GM21360 (cell line): ENCODE measurements around the gene ZNF497.
"Not testable (repeated sequence)": the region's sequence is repeated elsewhere in the genome, so short reads cannot be mapped to it uniquely, and the experiment has no call there.

Experiments
- ATAC-seq: cut with Tn5 transposase; IDR thresholded peaks from one replicate; pipeline ENCODE4 v1.9.1; 2021; ENCODE audit warnings: mild to moderate bottlenecking, moderate library complexity; ENCODE audit not compliant: unreplicated experiment

The ZNF497 gene

DNA sequence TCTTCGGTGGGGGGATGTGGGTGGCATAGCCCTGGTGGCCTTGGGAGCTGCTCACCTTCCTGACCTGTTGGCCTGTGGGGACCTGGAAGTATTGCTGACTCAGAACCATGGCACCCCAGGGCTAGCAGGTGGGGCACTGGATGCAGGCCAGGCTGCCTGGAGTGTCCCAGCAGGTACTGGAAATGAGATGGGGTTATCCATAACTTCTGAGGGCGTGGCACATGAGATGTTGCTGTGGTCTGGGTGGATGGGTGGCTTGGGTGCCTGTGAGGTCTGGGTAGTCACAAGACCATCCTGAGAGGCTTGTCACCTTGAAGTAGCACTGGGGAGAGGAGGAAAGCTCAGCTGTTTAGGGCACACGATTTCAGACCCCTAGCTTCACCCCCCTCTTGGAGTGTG, 32.3 kb upstream of the ZNF497 start:
- ATAC-seq = no peak

- ATAC-seq = no peak
These were observed 31.1 kb upstream of the ZNF497 start for GRCh38 chr19:58393725-58394033.

DNA sequence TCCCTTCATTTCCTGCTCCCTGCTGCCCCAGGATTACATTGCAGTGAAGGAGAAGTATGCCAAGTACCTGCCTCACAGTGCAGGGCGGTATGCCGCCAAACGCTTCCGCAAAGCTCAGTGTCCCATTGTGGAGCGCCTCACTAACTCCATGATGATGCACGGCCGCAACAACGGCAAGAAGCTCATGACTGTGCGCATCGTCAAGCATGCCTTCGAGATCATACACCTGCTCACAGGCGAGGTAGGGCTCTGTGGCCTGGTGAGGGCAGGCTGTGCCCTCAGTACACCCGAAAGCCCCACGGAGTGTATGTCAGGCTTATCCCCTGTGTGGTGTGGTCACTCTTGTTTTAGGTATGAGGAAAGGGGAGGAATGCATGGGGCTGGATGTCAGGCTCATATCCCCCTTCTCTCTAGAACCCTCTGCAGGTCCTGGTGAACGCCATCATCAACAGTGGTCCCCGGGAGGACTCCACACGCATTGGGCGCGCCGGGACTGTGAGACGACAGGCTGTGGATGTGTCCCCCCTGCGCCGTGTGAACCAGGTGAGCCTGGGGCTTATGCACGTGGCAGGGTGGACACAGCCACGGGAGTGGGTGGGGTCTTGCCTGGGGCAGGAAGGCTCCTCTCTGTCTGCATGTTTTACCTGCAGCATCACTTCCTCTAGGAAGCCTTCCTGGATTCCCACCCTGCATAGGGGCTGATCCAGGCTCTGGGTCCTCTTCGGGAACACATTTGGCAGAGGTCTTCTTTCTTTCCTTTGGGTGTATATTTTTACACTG, 30.6 kb upstream of the ZNF497 start:
- no peak for ATAC-seq

GRCh38 chr19:58388175-58388526, 25.6 kb upstream of the ZNF497 start:
- ATAC-seq = no peak

DNA sequence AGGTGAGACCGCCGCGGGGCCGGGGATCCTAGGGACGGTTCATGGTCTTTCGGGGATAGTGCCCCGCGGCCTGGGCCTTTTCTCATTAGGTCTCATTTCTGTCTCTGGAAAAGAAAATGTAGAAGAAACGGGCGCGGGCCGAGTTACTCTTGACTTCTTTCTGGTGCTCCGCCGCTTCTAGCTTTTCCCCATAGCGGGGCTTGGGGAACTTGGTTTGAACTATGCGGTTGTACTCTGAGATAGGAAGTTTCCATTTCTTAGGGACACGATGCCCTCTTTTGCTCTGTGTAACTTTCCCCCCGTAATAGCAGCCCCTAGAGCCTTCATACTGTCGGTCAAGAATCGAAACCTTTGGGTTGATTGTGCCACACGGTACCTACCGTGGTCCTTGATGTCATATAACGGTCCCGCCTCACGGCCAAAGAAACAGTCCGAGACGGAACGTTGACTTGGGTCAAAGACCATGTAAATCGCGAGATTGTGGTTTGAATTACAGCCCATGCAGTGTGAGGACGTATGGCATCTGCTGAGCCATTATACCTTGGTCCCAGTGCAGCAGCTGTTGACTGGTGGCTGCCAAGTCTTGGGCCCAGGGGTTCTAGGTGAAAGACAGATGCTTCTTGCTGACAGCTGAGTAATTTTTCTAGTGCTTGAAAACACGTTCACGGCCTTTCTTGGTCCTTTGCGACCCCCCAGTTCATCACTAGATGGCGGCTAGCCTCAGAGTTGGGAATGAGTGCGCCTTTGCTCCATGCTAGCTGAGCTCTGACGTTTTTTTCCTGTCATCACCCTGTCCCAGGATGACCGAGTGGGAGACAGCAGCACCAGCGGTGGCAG, 25.0 kb upstream of the ZNF497 start:
- ATAC-seq = no peak

- peak; percentile 71 for ATAC-seq
These were observed 24.2 kb upstream of the ZNF497 start, which contains the start of gene RPS5 for GRCh38 chr19:58386576-58387337. Gene RPS5, plus strand, starts transcription at chr19:58387269. Its CDS starts 869 bp downstream, at chr19:58388138.

DNA sequence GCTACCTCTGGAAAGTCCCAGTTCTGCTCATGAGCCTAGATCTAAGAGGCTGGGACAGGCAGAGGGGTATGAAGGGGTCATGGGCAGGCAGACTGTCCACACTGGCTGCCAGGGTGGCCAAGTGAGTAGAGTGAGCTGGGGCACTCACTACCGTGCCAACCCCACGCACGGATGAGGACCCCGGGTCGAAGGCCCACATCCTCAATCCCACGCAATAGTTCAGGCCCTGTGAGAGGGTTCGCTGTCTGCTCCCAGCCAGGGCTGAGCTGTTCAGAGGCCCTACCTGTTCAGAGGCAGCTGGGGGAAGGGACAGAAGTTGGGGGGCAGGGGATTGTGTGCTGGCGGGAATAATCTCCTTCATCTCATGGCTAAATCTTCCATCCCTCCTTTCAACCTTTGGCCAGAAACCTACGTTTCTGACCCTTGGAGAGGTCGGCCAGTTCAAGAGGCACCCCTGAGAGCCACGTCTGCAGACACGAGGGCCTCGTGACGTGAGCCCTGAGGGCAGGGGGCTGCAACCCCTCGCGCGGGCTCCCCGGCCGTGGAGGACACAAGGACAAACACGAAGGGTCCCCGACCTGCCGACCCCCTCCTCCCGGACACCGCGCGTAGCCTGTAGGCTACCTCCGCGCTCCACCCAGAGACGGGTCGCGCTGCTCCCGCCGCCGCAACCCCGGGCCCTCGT, 23.5 kb upstream of the ZNF497 start:
- ATAC-seq = peak; percentile 2

- ATAC-seq = no peak
These were observed 22.9 kb upstream of the ZNF497 start for GRCh38 chr19:58385313-58385890.

GRCh38 chr19:58382997-58383603, 20.5 kb upstream of the ZNF497 start:
- no peak for ATAC-seq

DNA sequence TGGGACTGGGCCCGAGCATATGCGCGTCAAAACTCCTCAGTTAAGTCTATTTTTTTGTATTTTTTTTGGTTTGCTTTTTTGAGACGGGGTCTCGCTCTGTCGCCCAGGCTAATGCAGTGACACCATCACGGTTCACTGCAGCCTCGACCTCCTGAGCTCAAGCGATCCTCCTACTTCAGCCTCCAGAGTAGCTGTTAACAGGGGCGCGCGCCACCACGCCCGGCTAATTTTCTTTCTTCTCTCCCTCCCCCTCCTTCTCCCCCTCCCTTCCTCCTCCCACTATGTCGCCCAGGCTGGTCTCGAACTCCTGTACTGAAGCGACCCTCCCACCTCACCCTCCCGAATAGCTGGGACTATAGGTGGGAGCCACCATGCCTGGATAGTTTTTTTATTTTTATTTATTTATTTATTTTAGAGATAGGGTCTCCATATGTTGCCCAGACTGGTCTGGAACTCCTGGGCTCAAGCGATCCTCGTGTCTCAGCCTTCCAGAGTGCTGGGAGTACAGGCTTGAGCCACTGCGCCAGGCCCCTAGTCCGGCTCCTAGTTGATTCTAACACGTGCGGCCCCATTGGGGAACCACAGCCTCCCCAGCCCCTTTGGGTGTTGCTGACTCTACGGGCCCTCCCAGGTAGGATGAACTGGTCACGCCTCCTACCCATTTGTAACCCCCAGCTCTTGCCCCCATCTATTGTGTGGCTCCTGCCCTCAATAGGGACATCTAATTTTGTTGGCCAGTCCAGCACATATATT, 19.1 kb upstream of the ZNF497 start:
- ATAC-seq = no peak

GRCh38 chr19:58380662-58381459, 18.3 kb upstream of the ZNF497 start, which contains the start of gene ZNF837:
Gene ZNF837, minus strand, starts transcription at chr19:58381030. Its CDS starts 11,698 bp downstream, at chr19:58369332.
- peak; percentile 70 for ATAC-seq

DNA sequence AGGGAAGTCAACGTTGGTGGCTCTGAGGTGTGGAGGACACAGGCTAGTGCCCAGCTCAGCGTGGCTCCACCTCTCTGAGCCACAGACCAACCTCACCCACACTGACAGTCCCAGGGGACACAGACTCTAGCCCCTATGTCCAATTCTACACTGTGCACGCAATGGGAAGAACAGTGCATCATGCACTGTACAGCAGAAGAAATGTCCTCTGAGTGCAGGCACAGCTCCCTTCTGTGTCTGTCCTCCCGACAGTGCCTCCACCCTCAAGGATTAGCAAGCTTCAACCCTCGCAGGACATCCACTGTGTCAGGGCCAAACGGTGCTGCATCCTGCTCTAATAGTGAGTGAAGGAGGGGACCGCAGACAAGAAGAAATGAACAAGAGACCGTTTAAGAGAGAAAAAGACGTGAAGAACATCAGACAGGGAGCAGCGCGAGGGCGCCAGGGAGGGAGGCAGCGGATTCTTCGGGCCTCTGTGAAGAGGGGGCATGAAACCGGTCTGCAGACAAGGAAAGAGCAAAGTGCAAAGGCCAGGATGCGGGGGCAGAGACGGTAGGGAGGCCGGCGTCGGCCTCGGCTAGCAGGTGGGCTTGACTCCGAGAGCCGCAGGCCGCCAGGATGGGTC, 17.6 kb upstream of the ZNF497 start:
- ATAC-seq = no peak

- ATAC-seq = no peak
These were observed 16.7 kb upstream of the ZNF497 start for GRCh38 chr19:58379246-58379645.

DNA sequence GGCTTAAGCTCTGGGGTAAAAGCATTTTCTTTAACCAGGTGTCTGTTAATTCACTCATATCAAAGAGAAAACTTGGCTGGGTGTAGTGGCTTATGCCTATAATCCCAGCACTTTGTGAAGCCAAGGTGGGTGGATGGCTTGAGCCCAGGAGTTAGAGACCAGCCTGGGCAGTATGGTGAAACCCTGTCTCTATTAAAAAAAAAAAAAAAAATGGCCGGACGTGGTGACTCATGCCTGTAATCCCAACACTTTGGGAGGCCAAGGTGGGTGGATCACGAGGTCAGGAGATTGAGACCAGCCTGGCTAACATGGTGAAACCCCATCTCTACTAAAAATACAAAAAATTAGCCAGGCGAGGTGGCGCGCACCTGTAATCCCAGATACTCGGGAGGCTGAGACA, 14.2 kb upstream of the ZNF497 start:
- ATAC-seq = not testable (repeated sequence)

DNA sequence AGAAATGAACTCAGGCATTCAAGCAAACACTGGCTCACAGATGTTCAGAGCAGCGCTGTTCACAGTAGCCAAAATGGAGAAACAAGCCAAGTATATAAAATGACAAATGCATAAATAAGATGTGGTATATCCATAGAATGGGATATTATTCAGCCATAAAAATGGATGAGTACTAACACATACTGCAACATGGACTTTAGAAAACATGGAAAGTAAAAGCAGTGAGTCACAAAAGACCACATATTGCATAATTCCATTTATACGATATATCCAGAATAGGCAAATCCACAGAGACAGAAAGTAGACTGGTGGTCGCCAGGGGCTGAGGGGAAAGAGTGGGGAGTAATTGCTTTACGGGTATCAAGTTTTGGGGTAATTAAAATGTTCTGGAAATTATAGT, 11.6 kb upstream of the ZNF497 start:
- ATAC-seq = no peak

DNA sequence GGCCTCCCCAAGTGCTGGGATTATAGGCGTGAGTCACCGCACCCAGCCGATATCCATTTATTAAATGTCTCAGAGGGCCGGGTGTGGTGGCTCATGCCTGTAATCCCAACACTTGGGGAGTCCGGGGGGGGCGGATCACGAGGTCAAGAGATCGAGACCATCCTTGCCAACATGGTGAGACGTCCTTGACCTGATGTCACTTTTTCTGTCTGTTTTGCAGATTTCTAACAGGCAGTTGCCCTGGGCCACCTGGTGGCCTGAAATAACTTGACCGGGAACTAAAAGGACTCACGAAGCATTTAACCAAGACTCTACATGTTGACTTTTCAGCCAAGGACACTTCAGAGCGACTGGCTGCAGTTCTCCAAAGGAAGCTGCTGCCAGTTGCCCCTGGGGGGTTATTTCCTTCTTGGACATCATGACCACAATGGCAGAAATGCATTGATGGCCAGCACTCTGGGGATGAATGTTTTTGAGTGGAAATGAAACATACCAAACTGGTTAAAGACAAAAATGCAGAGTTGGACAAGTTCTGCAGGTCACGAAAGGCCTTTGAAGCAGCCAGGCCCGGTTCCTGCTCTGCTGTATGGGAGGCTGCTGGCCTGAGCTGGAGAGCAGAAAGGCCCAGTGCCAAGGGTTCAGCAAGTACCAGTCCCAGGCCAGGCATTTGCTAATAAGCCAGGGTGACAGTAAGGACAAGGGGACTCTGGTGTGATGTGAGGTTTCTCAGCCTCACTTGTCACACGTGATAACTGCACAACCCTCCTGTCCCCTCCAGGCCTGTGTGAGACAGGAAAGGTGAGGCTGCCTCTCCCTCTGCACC, 10.0 kb upstream of the ZNF497 start:
- no peak for ATAC-seq
